Thymus (tissue), 11 donors: ENCODE data around the gene PIK3IP1. TPM values are rescaled to one million over a fixed set of nuclear protein-coding genes. Genes with fewer than 3 reads are reported as not detected.
A peak's percentile ranks its signal among the peaks of the same experiment; 100 is the strongest.
"Not testable (repeated sequence)": the region's sequence is repeated elsewhere in the genome, so short reads cannot be mapped to it uniquely, and the experiment has no call there.

Source experiments
- DNase-seq, 9 donors: peaks; one replicate each; pipeline ENCODE4 v3.0.0-alpha.2; 2013; ENCODE audit warnings: low spot score in 9 of 9, low read depth in 6 of 9, missing footprints in 1 of 9
- H3K27ac ChIP-seq, 2 donors: one replicate each; pipeline ENCODE4 v1.5.1; 2013; ENCODE audit warnings: control low read depth in 1 of 2, low read depth in 1 of 2, low read length in 1 of 2, mild to moderate bottlenecking in 1 of 2, moderate library complexity in 1 of 2
- H3K27me3 ChIP-seq, 2 donors: one replicate each; pipeline ENCODE4 v1.5.1; 2013; ENCODE audit warnings: low read length in 1 of 2; ENCODE audit not compliant: control insufficient read depth in 2 of 2, insufficient read depth in 1 of 2
- H3K36me3 ChIP-seq, 2 donors: one replicate each; pipeline ENCODE4 v1.5.1; 2013; ENCODE audit warnings: low read length in 1 of 2, mild to moderate bottlenecking in 1 of 2, moderate library complexity in 1 of 2; ENCODE audit not compliant: control insufficient read depth in 2 of 2, insufficient read depth in 2 of 2
- H3K4me1 ChIP-seq, 2 donors: one replicate each; pipeline ENCODE4 v1.5.1; 2013; ENCODE audit warnings: low read length in 2 of 2; ENCODE audit not compliant: control insufficient read depth in 2 of 2, insufficient read depth in 2 of 2
- H3K4me3 ChIP-seq, 2 donors: one replicate each; pipeline ENCODE4 v1.5.1; 2013; ENCODE audit warnings: low read length in 2 of 2, control low read depth in 1 of 2, mild to moderate bottlenecking in 1 of 2
- H3K9me3 ChIP-seq, 2 donors: one replicate each; pipeline ENCODE4 v1.5.1; 2013; ENCODE audit warnings: low read length in 1 of 2, mild to moderate bottlenecking in 1 of 2; ENCODE audit not compliant: control insufficient read depth in 2 of 2, insufficient read depth in 1 of 2
- WGBS: extraction: QIAGEN DNeasy Blood & Tissue Kit; methylation state at CpG from one replicate; pipeline ENCODE4 v1.1.7; 2013; 5-methylcytosine and 5-hydroxymethylcytosine counted together
- polyA plus RNA-seq: library from polyadenylated mRNA; stranded (reverse); fragments of 200-250 nt; gene quantifications from one replicate; pipeline ENCODE4 v1.2.3, GENCODE V29; 2013
- total RNA-seq: library from RNA; stranded (reverse); fragments of 120-200 nt; gene quantifications from one replicate; pipeline ENCODE4 v1.2.4, GENCODE V29; 2013
- donor health status: healthy.

PIK3IP1 gene
- total and polyA plus RNA-seq, 2 donors, result 64.4 to 182 TPM

- Histone ChIP-seq H3K9me3 (no peaks in the 10 kb centered on the region), H3K4me1 (peaks cover 5 to 29% of the 10 kb centered on the region in 2 donors), H3K27ac (peak overlapping the region in 1 of 2 donors; percentile 49), H3K4me3 (peak overlapping the region in 1 of 2 donors; percentile 15), H3K27me3 (no peaks in the 10 kb centered on the region), H3K36me3 (peaks cover 9 to 14% of the 10 kb centered on the region in 2 donors)
- DNase-seq, result no peak
- 95% methylated on average over 9 of the region's 9 CpGs for WGBS
Observed at GRCh38 chr22:31248965-31249958, 43.0 kb downstream of the PIK3IP1 start.

GRCh38 chr22:31248138-31248745 is 44.0 kb downstream of the PIK3IP1 start:
- peak overlapping the region; percentile 22 to 32 for H3K4me3 ChIP-seq
- peak overlapping the region; percentile 20 to 50 for H3K27ac ChIP-seq
- WGBS, result 45% methylated on average over 17 of the region's 17 CpGs
- H3K4me1 ChIP-seq, result peaks cover 8 to 37% of the 10 kb centered on the region in 2 donors
- H3K9me3 ChIP-seq, result no peaks in the 10 kb centered on the region
- peak; percentile 60 to 91 (median 75) for DNase-seq
- peaks cover 8 to 14% of the 10 kb centered on the region in 2 donors for H3K36me3 ChIP-seq
- no peaks in the 10 kb centered on the region for H3K27me3 ChIP-seq

GRCh38 chr22:31247726-31248125 is 44.6 kb downstream of the PIK3IP1 start:
- WGBS, result 87% methylated on average over 1 of the region's 1 CpG
- DNase-seq, result peak in 1 of 9 donors; percentile 18
- H3K27me3 ChIP-seq, result no peaks in the 10 kb centered on the region
- H3K36me3 ChIP-seq, result peaks cover 8 to 10% of the 10 kb centered on the region in 2 donors
- H3K4me1 ChIP-seq, result peaks cover 8 to 35% of the 10 kb centered on the region in 2 donors
- H3K4me3 ChIP-seq, result peak overlapping the region in 1 of 2 donors; percentile 14
- H3K27ac ChIP-seq, result peak overlapping the region; percentile 20 to 50
- no peaks in the 10 kb centered on the region for H3K9me3 ChIP-seq

- no peaks in the 10 kb centered on the region for H3K9me3 ChIP-seq
- peaks cover 8 to 13% of the 10 kb centered on the region in 2 donors for H3K36me3 ChIP-seq
- H3K27me3 ChIP-seq, result no peaks in the 10 kb centered on the region
- no peak for DNase-seq
- WGBS, result 97% methylated on average over 2 of the region's 2 CpGs
- H3K27ac ChIP-seq, result no peak overlapping the region
- H3K4me3 ChIP-seq, result no peak overlapping the region
- peaks cover 8 to 35% of the 10 kb centered on the region in 2 donors for H3K4me1 ChIP-seq
Observed at GRCh38 chr22:31246687-31247086, 45.6 kb downstream of the PIK3IP1 start.

- not testable (repeated sequence) for H3K27me3 ChIP-seq, H3K27ac ChIP-seq, DNase-seq, H3K9me3 ChIP-seq, H3K4me3 ChIP-seq
- peaks cover 8 to 13% of the 10 kb centered on the region in 2 donors for H3K36me3 ChIP-seq
- WGBS, result 92% methylated on average over 12 of the region's 12 CpGs
- H3K4me1 ChIP-seq, result peaks cover 8 to 35% of the 10 kb centered on the region in 2 donors
Observed at GRCh38 chr22:31245998-31246397, 46.3 kb downstream of the PIK3IP1 start.

- Histone ChIP-seq H3K27me3 (no peaks in the 10 kb centered on the region), H3K36me3 (peaks cover 8 to 13% of the 10 kb centered on the region in 2 donors), H3K4me3 (no peak overlapping the region), H3K27ac (no peak overlapping the region), H3K4me1 (peaks cover 8 to 33% of the 10 kb centered on the region in 2 donors), H3K9me3 (no peaks in the 10 kb centered on the region)
- DNase-seq, result peak in 3 of 9 donors; percentile 21 to 57 (median 26)
- 71% methylated on average over 7 of the region's 7 CpGs for WGBS
Observed at GRCh38 chr22:31244943-31245451, 47.3 kb downstream of the PIK3IP1 start.

- H3K36me3 ChIP-seq, result peaks cover 11 to 12% of the 10 kb centered on the region in 2 donors
- H3K4me3 ChIP-seq, result no peak overlapping the region
- WGBS, result 94% methylated on average over 9 of the region's 9 CpGs
- H3K4me1 ChIP-seq, result peaks cover 8 to 33% of the 10 kb centered on the region in 2 donors
- H3K27me3 ChIP-seq, result no peaks in the 10 kb centered on the region
- H3K27ac ChIP-seq, result no peak overlapping the region
- DNase-seq, result no peak
- H3K9me3 ChIP-seq, result no peaks in the 10 kb centered on the region
Observed at GRCh38 chr22:31244046-31244942, 48.0 kb downstream of the PIK3IP1 start.

- peaks cover 8 to 27% of the 10 kb centered on the region in 2 donors for H3K4me1 ChIP-seq
- H3K27ac ChIP-seq, result peak overlapping the region in 1 of 2 donors; percentile 56
- H3K36me3 ChIP-seq, result peaks cover 10 to 11% of the 10 kb centered on the region in 2 donors
- WGBS, result 89% methylated on average over 5 of the region's 5 CpGs
- H3K4me3 ChIP-seq, result no peak overlapping the region
- H3K27me3 ChIP-seq, result no peaks in the 10 kb centered on the region
- H3K9me3 ChIP-seq, result no peaks in the 10 kb centered on the region
- no peak for DNase-seq
Observed at GRCh38 chr22:31243339-31244045, 48.8 kb downstream of the PIK3IP1 start.
